Right lobe of liver (tissue), 4 donors: ENCODE results near the gene FFAR3.

Experiments
- CTCF ChIP-seq, 4 donors: fragments of 200-600 bp in 3 of 4; fragments of 450-650 bp in 1 of 4; IDR thresholded peaks; one replicate each; pipeline versions ENCODE4 v1.5.1 to v1.8.0; 2016 to 2022; ENCODE audit warnings: antibody characterized with exemption in 4 of 4, mild to moderate bottlenecking in 2 of 4
- POLR2A ChIP-seq: fragments of 450-650 bp; IDR thresholded peaks from one replicate; pipeline ENCODE4 v1.6.1; 2017; ENCODE audit warnings: antibody characterized with exemption, mild to moderate bottlenecking
- donor health status: DM: no; HTN: no; CAD: no.
- donor health status: DM: no; HTN: no; CAD: no.
- donor health status: DM: no; HTN: yes; CAD: no.

DNA sequence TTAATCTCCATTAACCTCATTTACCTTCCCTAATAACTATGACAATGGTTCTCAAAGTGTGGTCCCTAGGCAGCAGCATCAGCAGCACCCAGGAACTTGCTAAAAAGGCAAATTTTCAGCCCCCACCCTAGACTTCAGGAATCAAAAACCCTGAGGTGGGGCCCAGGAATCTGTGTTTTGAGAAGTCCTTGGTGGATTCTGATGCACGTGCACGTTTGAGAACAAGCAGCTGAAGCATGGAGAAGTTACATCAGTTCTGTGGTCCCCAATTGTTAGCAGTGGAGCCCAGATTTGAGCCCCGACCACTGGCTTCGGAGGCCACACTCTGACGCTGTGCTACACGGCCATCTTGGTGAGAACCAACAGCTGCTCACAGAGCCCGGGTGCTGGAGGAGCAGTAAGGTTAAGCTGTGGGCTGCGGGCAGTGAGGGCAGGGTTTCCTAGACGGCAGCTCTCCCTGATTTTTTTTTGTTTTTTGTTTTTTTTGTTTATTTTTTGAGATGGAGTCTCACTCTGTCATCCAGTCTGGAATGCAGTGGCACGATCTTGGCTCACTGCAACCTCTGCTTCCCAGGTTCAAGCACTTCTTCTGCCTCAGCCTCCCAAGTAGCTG, 43.3 kb upstream of the FFAR3 start:
- no peak for TF ChIP-seq CTCF (IDR thresholded peaks at IDR 0.05)
- no peak for TF ChIP-seq POLR2A
